PC-3 (cell line): Measurements from ENCODE around the gene HPSE2.

Experiments
- EZH2 ChIP-seq: fragments of 300-600 bp; sonication (generic); IDR thresholded peaks from one replicate; pipeline ENCODE4 v1.6.1; 2017; ENCODE audit warnings: antibody characterized with exemption, mild to moderate bottlenecking, low read length; ENCODE audit not compliant: unreplicated experiment
- TF ChIP-seq, protein P1 (sequence below): fragments of 300-600 bp; sonication (generic); conservative IDR thresholded peaks from 2 replicates; pipeline ENCODE4 v1.5.1; 2017; ENCODE audit warnings: antibody characterized with exemption, low read depth, mild to moderate bottlenecking, low read length

DNA sequence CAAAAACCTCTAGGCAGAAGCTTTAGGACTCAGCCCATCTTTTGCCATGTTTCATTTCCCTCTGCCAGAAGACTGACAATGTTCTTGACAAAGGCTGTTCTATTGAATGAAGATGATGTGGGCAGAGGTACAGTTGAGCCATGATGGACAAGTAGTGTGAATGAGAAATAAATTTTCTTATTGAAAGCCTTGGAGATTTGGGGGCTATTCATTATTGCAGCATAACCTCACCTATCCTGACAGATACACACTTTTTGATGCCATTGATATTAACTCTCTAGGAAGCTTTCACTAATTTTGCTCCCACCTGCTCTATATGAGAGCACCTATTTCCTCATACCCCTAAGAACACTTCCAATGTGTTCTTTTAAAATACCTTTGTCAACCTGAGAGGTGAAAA, 752.0 kb downstream of the HPSE2 start:
- TF ChIP-seq, protein P1, sequence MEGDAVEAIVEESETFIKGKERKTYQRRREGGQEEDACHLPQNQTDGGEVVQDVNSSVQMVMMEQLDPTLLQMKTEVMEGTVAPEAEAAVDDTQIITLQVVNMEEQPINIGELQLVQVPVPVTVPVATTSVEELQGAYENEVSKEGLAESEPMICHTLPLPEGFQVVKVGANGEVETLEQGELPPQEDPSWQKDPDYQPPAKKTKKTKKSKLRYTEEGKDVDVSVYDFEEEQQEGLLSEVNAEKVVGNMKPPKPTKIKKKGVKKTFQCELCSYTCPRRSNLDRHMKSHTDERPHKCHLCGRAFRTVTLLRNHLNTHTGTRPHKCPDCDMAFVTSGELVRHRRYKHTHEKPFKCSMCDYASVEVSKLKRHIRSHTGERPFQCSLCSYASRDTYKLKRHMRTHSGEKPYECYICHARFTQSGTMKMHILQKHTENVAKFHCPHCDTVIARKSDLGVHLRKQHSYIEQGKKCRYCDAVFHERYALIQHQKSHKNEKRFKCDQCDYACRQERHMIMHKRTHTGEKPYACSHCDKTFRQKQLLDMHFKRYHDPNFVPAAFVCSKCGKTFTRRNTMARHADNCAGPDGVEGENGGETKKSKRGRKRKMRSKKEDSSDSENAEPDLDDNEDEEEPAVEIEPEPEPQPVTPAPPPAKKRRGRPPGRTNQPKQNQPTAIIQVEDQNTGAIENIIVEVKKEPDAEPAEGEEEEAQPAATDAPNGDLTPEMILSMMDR = no peak
- no peak for TF ChIP-seq EZH2
